DND-41 (cell line): ENCODE data around the gene CHST1.
A peak's percentile ranks its signal among the peaks of the same experiment; 100 is the strongest.

Experiments used
- ATAC-seq: fragments of 200-7000 bp; cut with Tn5 transposase; 3 replicates; pipeline ENCODE4 v1.9.1; 2021; ENCODE audit warnings: low read depth; ENCODE audit not compliant: insufficient read depth
- DNase-seq: peaks from one replicate; pipeline ENCODE4 v3.0.0-alpha.2; 2020
- H2AFZ ChIP-seq: 2 replicates; pipeline ENCODE4 v1.6.0; 2012; ENCODE audit warnings: low read depth, low read length
- H3K27ac ChIP-seq: 2 replicates; pipeline ENCODE4 v1.5.1; 2012; ENCODE audit warnings: low read length, inconsistent platforms
- H3K27me3 ChIP-seq: fragments of 200-600 bp; sonication (generic); 2 replicates; pipeline ENCODE4 v1.6.0; 2012; ENCODE audit warnings: low read length, mild to moderate bottlenecking, inconsistent platforms; ENCODE audit not compliant: insufficient read depth, poor library complexity
- H3K36me3 ChIP-seq: 2 replicates; pipeline ENCODE4 v1.5.1; 2012; ENCODE audit warnings: low read length, inconsistent platforms; ENCODE audit not compliant: insufficient read depth
- H3K4me1 ChIP-seq: 2 replicates; pipeline ENCODE4 v1.5.1; 2012; ENCODE audit warnings: mild to moderate bottlenecking, low read length; ENCODE audit not compliant: insufficient read depth
- H3K4me2 ChIP-seq: 2 replicates; pipeline ENCODE4 v1.6.0; 2012; ENCODE audit warnings: mild to moderate bottlenecking, moderate library complexity, low read length, inconsistent platforms; ENCODE audit not compliant: insufficient read depth
- H3K4me3 ChIP-seq, 2 experiments: fragments of 200-600 bp in 1 of 2; shearing (Covaris generic) in 1 of 2; 2 replicates each; pipeline ENCODE4 v1.5.1; 2012 to 2016; ENCODE audit warnings: inconsistent platforms in 2 of 2, low read length in 2 of 2, mild to moderate bottlenecking in 2 of 2, low read depth in 1 of 2, moderate library complexity in 1 of 2
- H3K79me2 ChIP-seq: 2 replicates; pipeline ENCODE4 v1.6.0; 2012; ENCODE audit warnings: low read length, inconsistent platforms; ENCODE audit not compliant: insufficient read depth
- H3K9ac ChIP-seq: 2 replicates; pipeline ENCODE4 v1.6.0; 2012; ENCODE audit warnings: low read depth, mild to moderate bottlenecking, inconsistent platforms, low read length, moderate library complexity
- H3K9me3 ChIP-seq: 2 replicates; pipeline ENCODE4 v1.5.1; 2012; ENCODE audit warnings: low read length, moderate library complexity, mild to moderate bottlenecking, inconsistent platforms; ENCODE audit not compliant: insufficient read depth, severe bottlenecking
- H4K20me1 ChIP-seq: 2 replicates; pipeline ENCODE4 v1.6.0; 2012; ENCODE audit warnings: low read length; ENCODE audit not compliant: insufficient read depth
- CTCF ChIP-seq: IDR thresholded peaks from 2 replicates; pipeline ENCODE4 v1.5.1; 2012; ENCODE audit warnings: borderline replicate concordance, low read length, moderate library complexity, mild to moderate bottlenecking; ENCODE audit not compliant: poor library complexity, severe bottlenecking; ENCODE audit errors: extremely low read depth
- EZH2 ChIP-seq: IDR thresholded peaks from 3 replicates; pipeline ENCODE4 v1.6.1; 2012; ENCODE audit warnings: borderline replicate concordance, low read depth, mild to moderate bottlenecking, moderate library complexity, low read length, inconsistent platforms; ENCODE audit not compliant: severe bottlenecking

CHST1 gene

GRCh38 chr11:45678976-45679375 lies 13.6 kb upstream of the CHST1 start:
- Histone ChIP-seq H3K4me1 (peaks cover 23% of the 10 kb centered on the region), H2AFZ (no peak overlapping the region), H4K20me1 (no peaks in the 10 kb centered on the region), H3K9me3 (no peaks in the 10 kb centered on the region), H3K36me3 (no peaks in the 10 kb centered on the region), H3K79me2 (no peaks in the 10 kb centered on the region), H3K4me3 (no peak overlapping the region), H3K27me3 (no peaks in the 10 kb centered on the region), H3K27ac (no peak overlapping the region), H3K9ac (no peak overlapping the region), H3K4me2 (no peak overlapping the region)
- peak; percentile 19 for TF ChIP-seq CTCF
- TF ChIP-seq EZH2: no peak
- no peak for DNase-seq
- ATAC-seq: 0 out of 3 replicates have a peak, but pooled peaks have one; percentile 40

- no peak for ATAC-seq
- H3K4me2 ChIP-seq: no peak overlapping the region
- TF ChIP-seq CTCF (no peak), EZH2 (no peak)
- H3K9me3 ChIP-seq: no peaks in the 10 kb centered on the region
- H3K4me1 ChIP-seq: peaks cover 13% of the 10 kb centered on the region
- no peak overlapping the region for H3K4me3 ChIP-seq
- H3K79me2 ChIP-seq: no peaks in the 10 kb centered on the region
- H3K27ac ChIP-seq: no peak overlapping the region
- DNase-seq: no peak
- H2AFZ ChIP-seq: no peak overlapping the region
- no peaks in the 10 kb centered on the region for H3K36me3 ChIP-seq
- H3K9ac ChIP-seq: no peak overlapping the region
- no peaks in the 10 kb centered on the region for H3K27me3 ChIP-seq
- H4K20me1 ChIP-seq: no peaks in the 10 kb centered on the region
Measured at GRCh38 chr11:45677770-45678512, 12.5 kb upstream of the CHST1 start.

GRCh38 chr11:45676522-45677095 lies 11.2 kb upstream of the CHST1 start:
- DNase-seq (no peak), ATAC-seq (no peak)
- Histone ChIP-seq H3K9ac (no peak overlapping the region), H3K36me3 (no peaks in the 10 kb centered on the region), H3K79me2 (no peaks in the 10 kb centered on the region), H3K27me3 (no peaks in the 10 kb centered on the region), H3K9me3 (no peaks in the 10 kb centered on the region), H3K4me2 (no peak overlapping the region), H3K4me1 (no peaks in the 10 kb centered on the region), H4K20me1 (no peaks in the 10 kb centered on the region), H3K4me3 (no peak overlapping the region), H3K27ac (no peak overlapping the region), H2AFZ (no peak overlapping the region)
- TF ChIP-seq EZH2 (no peak), CTCF (no peak)
